ENCODE measurements around the gene TSPAN31. TPM values are rescaled to one million over a fixed set of nuclear protein-coding genes. Genes with fewer than 3 reads are reported as not detected.
A peak's percentile ranks its signal among the peaks of the same experiment; 100 is the strongest.

Gene TSPAN31
- total and polyA plus RNA-seq, 12 donors = 21.1 to 37.4 (median 28.8) TPM

GRCh38 chr12:57745485-57745881 is 644 bp downstream of the TSPAN31 start:
- WGBS, 2 donors = 35 to 41% methylated on average over 8 of the region's 8 CpGs
- DNase-seq = no peak
- peaks cover 0 to 7% (median 0%) of the 10 kb centered on the region in 7 donors for H3K27me3 ChIP-seq
- peak overlapping the region; percentile 91 to 99 (median 96) for H3K27ac ChIP-seq
- no peaks in the 10 kb centered on the region for H3K9me3 ChIP-seq
- intact Hi-C loops (cut with DNase I) = no loop called here
- no peak for TF ChIP-seq CTCF (IDR thresholded peaks at IDR 0.05)
- peaks cover 0 to 45% (median 32%) of the 10 kb centered on the region in 9 donors for H3K36me3 ChIP-seq
- H3K4me3 ChIP-seq = peak overlapping the region; percentile 58 to 98 (median 88)
- peaks cover 0 to 39% (median 15%) of the 10 kb centered on the region in 9 donors for H3K4me1 ChIP-seq
- peak in 7 of 8 donors; percentile 2 to 36 (median 17) for ATAC-seq

DNA sequence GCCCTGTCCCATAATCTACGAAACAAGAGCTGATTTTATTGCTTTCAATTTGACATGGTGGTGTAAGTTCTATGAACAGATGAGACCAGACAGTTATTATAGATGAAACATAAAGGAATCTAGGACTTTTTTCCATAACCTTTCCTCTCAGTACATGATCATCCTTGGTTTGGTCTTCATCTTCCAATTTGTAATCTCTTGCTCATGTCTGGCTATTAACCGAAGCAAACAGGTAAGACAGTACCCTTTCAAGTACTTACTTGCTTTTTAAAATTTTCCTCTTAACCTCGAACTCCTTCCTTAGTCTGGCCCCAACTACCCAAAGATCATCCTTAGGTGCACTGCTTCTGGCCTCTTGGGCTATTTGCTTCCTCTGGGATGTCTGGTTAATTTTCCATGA is 1.2 kb downstream of the TSPAN31 start:
- peaks cover 4 to 39% (median 20%) of the 10 kb centered on the region in 9 donors for H3K4me1 ChIP-seq
- no peak for TF ChIP-seq CTCF (IDR thresholded peaks at IDR 0.05)
- no peak for ATAC-seq
- peak overlapping the region in 7 of 10 donors; percentile 58 to 93 (median 88) for H3K4me3 ChIP-seq
- H3K27ac ChIP-seq = peak overlapping the region in 5 of 10 donors; percentile 96 to 99 (median 96)
- WGBS, 2 donors = 85 to 90% methylated on average over 3 of the region's 3 CpGs
- H3K36me3 ChIP-seq = peaks cover 0 to 50% (median 32%) of the 10 kb centered on the region in 9 donors
- intact Hi-C loops (cut with DNase I) = no loop called here
- DNase-seq = no peak
- no peaks in the 10 kb centered on the region for H3K9me3 ChIP-seq
- H3K27me3 ChIP-seq = peaks cover 0 to 2% (median 0%) of the 10 kb centered on the region in 7 donors

DNA sequence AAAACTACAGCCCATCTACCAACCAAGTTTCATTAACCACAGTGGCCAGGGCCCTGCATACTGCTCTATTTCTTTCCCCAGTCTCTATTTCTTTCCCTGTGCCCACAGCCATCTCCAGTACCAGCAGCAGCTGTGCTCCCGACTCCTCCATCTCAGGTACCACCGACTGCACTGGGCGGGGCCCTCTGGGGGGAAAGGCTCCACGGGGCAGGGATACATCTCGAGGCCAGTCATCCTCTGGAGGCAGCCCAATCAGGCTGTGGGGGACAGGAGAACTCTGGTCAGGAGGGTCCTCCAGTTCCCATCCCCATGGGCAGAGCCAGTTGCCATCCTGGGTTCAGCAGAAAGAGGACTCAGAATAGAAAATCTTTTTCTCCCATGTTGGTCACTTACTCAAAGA is 4.2 kb downstream of the TSPAN31 start:
- WGBS, 2 donors = 90 to 94% methylated on average over 5 of the region's 5 CpGs
- no peaks in the 10 kb centered on the region for H3K9me3 ChIP-seq
- H3K4me3 ChIP-seq = no peak overlapping the region
- no peaks in the 10 kb centered on the region for H3K27me3 ChIP-seq
- H3K36me3 ChIP-seq = peaks cover 0 to 51% (median 32%) of the 10 kb centered on the region in 9 donors
- DNase-seq (no peak), ATAC-seq (no peak)
- intact Hi-C loops (cut with DNase I) = no loop called here
- H3K4me1 ChIP-seq = peaks cover 10 to 44% (median 31%) of the 10 kb centered on the region in 9 donors
- H3K27ac ChIP-seq = no peak overlapping the region
- TF ChIP-seq CTCF (IDR thresholded peaks at IDR 0.05) = no peak

DNA sequence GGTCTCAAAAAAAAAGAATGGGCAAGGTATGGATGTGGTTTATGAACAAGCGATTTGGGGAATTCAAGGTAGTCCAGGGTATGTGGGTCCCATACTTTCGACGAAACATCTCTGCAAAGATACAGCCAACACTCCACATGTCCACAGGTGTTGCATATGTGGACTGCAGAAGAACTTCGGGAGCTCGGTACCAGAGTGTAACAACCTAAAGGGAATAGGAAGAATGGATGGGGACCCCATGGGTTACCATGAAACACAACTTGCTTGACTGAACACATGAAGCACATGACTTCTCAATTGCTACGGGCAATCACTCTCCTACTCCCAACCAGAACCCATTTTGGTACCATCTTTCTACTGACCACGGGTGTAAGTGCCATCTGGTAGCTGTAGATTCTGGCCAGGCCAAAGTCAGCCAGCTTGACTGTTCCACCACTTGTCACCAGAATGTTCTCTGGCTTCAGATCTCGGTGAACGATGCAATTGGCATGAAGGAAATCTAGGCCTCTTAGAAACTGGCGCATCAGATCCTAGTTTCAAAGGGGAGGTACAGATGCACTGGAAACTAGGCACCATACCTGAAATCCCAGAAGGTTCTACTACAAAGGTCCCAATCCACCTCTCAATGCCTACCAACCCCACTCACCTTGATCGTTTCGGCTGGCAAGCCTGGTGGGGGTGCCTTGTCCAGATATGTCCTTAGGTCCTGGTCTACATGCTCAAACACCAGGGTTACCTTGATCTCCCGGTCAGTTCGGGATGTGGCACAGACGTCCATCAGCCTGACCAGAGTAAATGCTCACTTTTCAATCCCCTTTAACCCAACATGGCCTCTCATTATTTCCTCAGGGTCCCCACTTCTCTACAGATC is 6.0 kb downstream of the TSPAN31 start:
- intact Hi-C loops (cut with DNase I) = no loop called here
- no peak for TF ChIP-seq CTCF (IDR thresholded peaks at IDR 0.05)
- DNase-seq (no peak), ATAC-seq (no peak)
- H3K36me3 ChIP-seq = peaks cover 0 to 51% (median 32%) of the 10 kb centered on the region in 9 donors
- H3K9me3 ChIP-seq = no peaks in the 10 kb centered on the region
- peak overlapping the region in 8 of 10 donors; percentile 90 to 96 (median 92) for H3K27ac ChIP-seq
- peak overlapping the region; percentile 55 to 85 (median 72) for H3K4me3 ChIP-seq
- peaks cover 11 to 45% (median 32%) of the 10 kb centered on the region in 9 donors for H3K4me1 ChIP-seq
- WGBS, 2 donors = 88 to 89% methylated on average over 15 of the region's 15 CpGs
- no peaks in the 10 kb centered on the region for H3K27me3 ChIP-seq

Measured in heart right ventricle (tissue), 16 donors.